Measurements from ENCODE around the gene CDK16.

CDK16 gene

DNA sequence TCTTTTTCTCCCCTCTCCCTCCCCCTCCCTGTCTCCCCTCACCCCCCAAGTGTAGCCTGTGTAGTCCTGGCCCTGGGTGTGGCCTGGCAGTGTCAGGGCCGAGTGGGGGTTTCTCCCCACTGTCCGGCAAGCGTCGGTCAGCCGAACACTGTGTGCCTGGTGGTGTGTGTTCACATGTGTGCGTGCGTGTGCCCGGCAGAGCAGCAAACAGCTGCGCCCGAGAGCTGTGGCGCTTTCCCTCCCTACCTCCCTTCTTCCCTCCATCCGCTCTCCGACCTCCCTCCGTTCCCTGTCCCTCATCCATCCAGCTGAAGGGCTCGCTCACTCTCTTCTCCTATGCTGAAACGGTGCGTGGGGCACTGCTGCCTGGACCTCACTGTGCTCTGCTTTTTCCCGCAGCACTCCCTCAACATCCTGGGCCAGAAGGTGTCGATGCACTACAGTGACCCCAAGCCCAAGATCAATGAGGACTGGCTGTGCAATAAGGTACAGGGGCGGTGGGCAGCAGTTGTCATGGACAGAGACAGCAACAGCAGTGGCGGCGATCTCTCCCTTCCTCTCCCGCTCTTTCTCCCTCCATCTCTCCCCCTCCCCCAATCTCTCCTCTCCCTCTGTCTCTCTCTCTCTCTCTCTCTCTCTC, 42.3 kb upstream of the CDK16 start:
- H3K36me3 Mint-ChIP-seq (ENCODE audit: low read depth): peaks cover 53% of the 10 kb centered on the region
- H3K4me1 Mint-ChIP-seq: no peaks in the 10 kb centered on the region
- TF ChIP-seq, protein P1, sequence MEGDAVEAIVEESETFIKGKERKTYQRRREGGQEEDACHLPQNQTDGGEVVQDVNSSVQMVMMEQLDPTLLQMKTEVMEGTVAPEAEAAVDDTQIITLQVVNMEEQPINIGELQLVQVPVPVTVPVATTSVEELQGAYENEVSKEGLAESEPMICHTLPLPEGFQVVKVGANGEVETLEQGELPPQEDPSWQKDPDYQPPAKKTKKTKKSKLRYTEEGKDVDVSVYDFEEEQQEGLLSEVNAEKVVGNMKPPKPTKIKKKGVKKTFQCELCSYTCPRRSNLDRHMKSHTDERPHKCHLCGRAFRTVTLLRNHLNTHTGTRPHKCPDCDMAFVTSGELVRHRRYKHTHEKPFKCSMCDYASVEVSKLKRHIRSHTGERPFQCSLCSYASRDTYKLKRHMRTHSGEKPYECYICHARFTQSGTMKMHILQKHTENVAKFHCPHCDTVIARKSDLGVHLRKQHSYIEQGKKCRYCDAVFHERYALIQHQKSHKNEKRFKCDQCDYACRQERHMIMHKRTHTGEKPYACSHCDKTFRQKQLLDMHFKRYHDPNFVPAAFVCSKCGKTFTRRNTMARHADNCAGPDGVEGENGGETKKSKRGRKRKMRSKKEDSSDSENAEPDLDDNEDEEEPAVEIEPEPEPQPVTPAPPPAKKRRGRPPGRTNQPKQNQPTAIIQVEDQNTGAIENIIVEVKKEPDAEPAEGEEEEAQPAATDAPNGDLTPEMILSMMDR (IDR thresholded peaks at IDR 0.05; ENCODE audit: unreplicated experiment in 3 of 3): no peak
- H3K27ac Mint-ChIP-seq: no peak overlapping the region
- H3K9me3 Mint-ChIP-seq: peaks cover 6% of the 10 kb centered on the region
- no peak overlapping the region for H3K4me3 Mint-ChIP-seq
- H3K27me3 Mint-ChIP-seq (ENCODE audit: low read depth): no peaks in the 10 kb centered on the region

- Mint-ChIP-seq H3K36me3 (ENCODE audit: low read depth) (peaks cover 49% of the 10 kb centered on the region), H3K4me3 (no peak overlapping the region), H3K9me3 (peaks cover 6% of the 10 kb centered on the region), H3K27ac (no peak overlapping the region), H3K27me3 (ENCODE audit: low read depth) (no peaks in the 10 kb centered on the region), H3K4me1 (no peaks in the 10 kb centered on the region)
- TF ChIP-seq, protein P1 (IDR thresholded peaks at IDR 0.05; ENCODE audit: unreplicated experiment in 3 of 3): no peak
These were observed 41.4 kb upstream of the CDK16 start for GRCh38 chrX:47177079-47177478.

GRCh38 chrX:47178337-47178736, 40.1 kb upstream of the CDK16 start:
- H3K9me3 Mint-ChIP-seq: peaks cover 6% of the 10 kb centered on the region
- TF ChIP-seq, protein P1 (IDR thresholded peaks at IDR 0.05; ENCODE audit: unreplicated experiment in 3 of 3): no peak
- H3K27me3 Mint-ChIP-seq (ENCODE audit: low read depth): no peaks in the 10 kb centered on the region
- H3K4me3 Mint-ChIP-seq: no peak overlapping the region
- peaks cover 51% of the 10 kb centered on the region for H3K36me3 Mint-ChIP-seq (ENCODE audit: low read depth)
- H3K27ac Mint-ChIP-seq: no peak overlapping the region
- no peaks in the 10 kb centered on the region for H3K4me1 Mint-ChIP-seq

GRCh38 chrX:47179221-47179927, 39.1 kb upstream of the CDK16 start:
- Mint-ChIP-seq H3K27me3 (ENCODE audit: low read depth) (no peaks in the 10 kb centered on the region), H3K4me3 (no peak overlapping the region), H3K9me3 (peaks cover 6% of the 10 kb centered on the region), H3K36me3 (ENCODE audit: low read depth) (peaks cover 44% of the 10 kb centered on the region), H3K4me1 (no peaks in the 10 kb centered on the region), H3K27ac (no peak overlapping the region)
- TF ChIP-seq, protein P1 (IDR thresholded peaks at IDR 0.05; ENCODE audit: unreplicated experiment in 3 of 3): no peak

- no peak overlapping the region for H3K4me3 Mint-ChIP-seq
- no peak overlapping the region for H3K27ac Mint-ChIP-seq
- H3K4me1 Mint-ChIP-seq: no peaks in the 10 kb centered on the region
- H3K9me3 Mint-ChIP-seq: peaks cover 6% of the 10 kb centered on the region
- H3K27me3 Mint-ChIP-seq (ENCODE audit: low read depth): no peaks in the 10 kb centered on the region
- TF ChIP-seq, protein P1 (IDR thresholded peaks at IDR 0.05; ENCODE audit: unreplicated experiment in 3 of 3): no peak
- peaks cover 48% of the 10 kb centered on the region for H3K36me3 Mint-ChIP-seq (ENCODE audit: low read depth)
These were observed 38.6 kb upstream of the CDK16 start for GRCh38 chrX:47179928-47180255.

GRCh38 chrX:47180346-47180745, 38.1 kb upstream of the CDK16 start:
- no peak overlapping the region for H3K4me3 Mint-ChIP-seq
- H3K4me1 Mint-ChIP-seq: no peaks in the 10 kb centered on the region
- no peaks in the 10 kb centered on the region for H3K27me3 Mint-ChIP-seq (ENCODE audit: low read depth)
- peaks cover 47% of the 10 kb centered on the region for H3K36me3 Mint-ChIP-seq (ENCODE audit: low read depth)
- TF ChIP-seq, protein P1 (IDR thresholded peaks at IDR 0.05; ENCODE audit: unreplicated experiment in 3 of 3): no peak
- H3K27ac Mint-ChIP-seq: no peak overlapping the region
- H3K9me3 Mint-ChIP-seq: peaks cover 6% of the 10 kb centered on the region

Measured in nephron (organoid).